Spleen (tissue), 11 donors: ENCODE measurements around the gene TIMP2. TPM values are rescaled to one million over a fixed set of nuclear protein-coding genes. Genes with fewer than 3 reads are reported as not detected.

Source experiments
- DNase-seq: peaks from one replicate; pipeline ENCODE4 v3.0.0-alpha.2; 2020
- H3K27ac ChIP-seq, 8 donors: fragments of 200-600 bp; sonication (generic) in 7 of 8; 1 replicate in 4 of 8; 2 replicates in 4 of 8; pipeline versions ENCODE4 v1.5.0 to v1.8.0; 2016 to 2021; ENCODE audit warnings: inconsistent platforms in 4 of 8, mild to moderate bottlenecking in 4 of 8, moderate library complexity in 1 of 8
- H3K27me3 ChIP-seq, 7 donors: fragments of 200-600 bp; sonication (generic) in 6 of 7; replicated peaks in 1 of 7; 1 replicate in 4 of 7; 2 replicates in 3 of 7; pipeline versions ENCODE4 v1.5.0 to v1.8.0; 2016 to 2021; ENCODE audit warnings: inconsistent platforms in 3 of 7, mild to moderate bottlenecking in 1 of 7
- H3K36me3 ChIP-seq, 6 donors: fragments of 200-600 bp; sonication (generic) in 5 of 6; 1 replicate in 4 of 6; 2 replicates in 2 of 6; pipeline versions ENCODE4 v1.5.0 to v1.8.0; 2016 to 2021; ENCODE audit warnings: inconsistent platforms in 2 of 6
- H3K4me1 ChIP-seq, 6 donors: fragments of 200-600 bp; sonication (generic) in 5 of 6; 1 replicate in 3 of 6; 2 replicates in 3 of 6; pipeline versions ENCODE4 v1.5.0 to v1.8.0; 2016 to 2021; ENCODE audit warnings: inconsistent platforms in 3 of 6
- H3K4me3 ChIP-seq, 8 donors: fragments of 200-600 bp; sonication (generic) in 7 of 8; 1 replicate in 4 of 8; 2 replicates in 4 of 8; pipeline versions ENCODE4 v1.5.0 to v1.8.0; 2016 to 2021; ENCODE audit warnings: inconsistent platforms in 4 of 8, mild to moderate bottlenecking in 4 of 8, moderate library complexity in 2 of 8
- H3K9me3 ChIP-seq, 8 donors: fragments of 200-600 bp; sonication (generic) in 7 of 8; 1 replicate in 4 of 8; 2 replicates in 4 of 8; pipeline versions ENCODE4 v1.5.0 to v1.8.0; 2016 to 2021; ENCODE audit warnings: inconsistent platforms in 4 of 8
- POLR2A ChIP-seq, 3 donors: fragments of 450-650 bp; IDR thresholded peaks; one replicate each; pipeline ENCODE4 v1.5.1; 2017; ENCODE audit warnings: antibody characterized with exemption in 3 of 3, mild to moderate bottlenecking in 1 of 3
- POLR2AphosphoS5 ChIP-seq, 3 donors: sonication (generic); formaldehyde crosslinking; IDR thresholded peaks; one replicate each; pipeline ENCODE4 v1.5.1; 2017; ENCODE audit warnings: antibody characterized with exemption in 3 of 3
- WGBS, 5 donors: extraction: QIAGEN DNeasy Blood & Tissue Kit in 3 of 5; methylation state at CpG; one replicate each; pipeline versions ENCODE4 v1.1.5 to v1.1.7; 2013 to 2018; 5-methylcytosine and 5-hydroxymethylcytosine counted together
- intact Hi-C: fragments of 100-400 bp; cut with DNase I; formaldehyde crosslinking; loops from one replicate; pipeline ENCODE4 v1.15.0; 2023; ENCODE audit warnings: low total_unique reads
- polyA plus RNA-seq, 3 donors: library from polyadenylated mRNA; stranded (reverse); fragments of 200-250 nt; gene quantifications; one replicate each; pipeline ENCODE4 v1.2.1, GENCODE V29; 2013
- total RNA-seq, 7 donors: library from RNA; depleted of rRNA in 3 of 7; stranded (reverse); fragments of >200 nt in 3 of 7; fragmentation: NEBNext Ultra II Directional in 4 of 7; extraction: Animal tissue kit (Norgen Biotek cat#: 25700) in 4 of 7; gene quantifications; one replicate each; pipeline versions ENCODE4 v1.1.0 to v1.2.1, GENCODE V29; 2016 to 2021
- TF ChIP-seq, protein P1 (sequence below), 11 experiments: fragments of 200-600 bp in 7 of 11; fragments of 450-650 bp in 4 of 11; sonication (generic) in 4 of 11; IDR thresholded peaks in 8 of 11; conservative IDR thresholded peaks in 3 of 11; 1 replicate in 7 of 11; 2 replicates in 4 of 11; pipeline versions ENCODE4 v1.4.0 to v1.8.0; 2016 to 2021; ENCODE audit warnings: antibody characterized with exemption in 11 of 11, inconsistent platforms in 4 of 11, mild to moderate bottlenecking in 1 of 11
- donor health status: healthy with polysubstance abuse.
- donor health status: DM: no; HTN: no; CAD: no; lungs with moderate emphysema.
- donor health status: DM: no; HTN: no; CAD: no.
- donor health status: Bipolar disorder and iron deficiency.
- donor health status: healthy.
- donor health status: DM: no; HTN: no; CAD: no.
- donor health status: DM: yes; HTN: yes; CAD: no.

TIMP2 gene
- total and polyA plus RNA-seq, 10 donors = 16.3 to 333 (median 181) TPM

DNA sequence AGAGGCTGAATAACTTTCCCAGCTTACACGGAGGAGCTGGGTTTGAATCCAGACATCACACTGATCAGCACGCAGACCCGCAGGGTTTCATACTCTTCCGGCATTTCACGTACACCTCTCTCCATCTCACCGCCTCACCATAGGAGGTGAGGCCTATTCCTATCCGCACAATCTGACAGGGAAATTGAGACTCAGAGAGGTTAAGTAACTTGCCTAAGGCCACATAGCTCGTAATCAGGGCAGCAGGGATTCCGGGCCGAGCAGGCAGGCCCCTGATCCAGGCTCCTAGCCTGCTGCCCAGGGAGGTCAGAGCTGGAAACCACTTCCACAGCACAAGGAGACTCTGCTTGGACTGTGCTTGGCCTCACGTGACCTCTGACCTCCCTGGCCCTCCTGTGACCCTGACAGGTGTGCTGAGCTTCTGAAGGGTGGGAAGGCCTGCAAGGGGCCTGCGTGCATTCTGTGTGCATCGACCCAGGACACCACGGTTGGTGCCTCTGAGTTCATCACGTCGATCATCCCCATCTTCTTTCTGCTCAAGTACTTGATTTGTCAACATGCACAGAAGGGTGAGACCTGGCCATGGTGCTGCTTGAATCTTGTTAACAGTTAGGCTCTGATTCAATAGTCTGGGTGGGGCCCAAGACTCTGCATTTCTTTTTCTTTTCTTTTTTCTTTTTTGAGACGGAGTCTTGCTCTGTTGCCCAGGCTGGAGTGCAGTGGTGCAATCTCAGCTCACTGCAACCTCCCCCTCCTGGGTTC, 26.9 kb downstream of the TIMP2 start:
- H3K27me3 ChIP-seq = no peaks in the 10 kb centered on the region
- 74 to 83% (median 81%) methylated on average over 17 of the region's 17 CpGs for WGBS, 5 donors
- peaks cover 0 to 63% (median 2%) of the 10 kb centered on the region in 6 donors for H3K36me3 ChIP-seq
- H3K4me3 ChIP-seq = no peak overlapping the region
- TF ChIP-seq, protein P1, sequence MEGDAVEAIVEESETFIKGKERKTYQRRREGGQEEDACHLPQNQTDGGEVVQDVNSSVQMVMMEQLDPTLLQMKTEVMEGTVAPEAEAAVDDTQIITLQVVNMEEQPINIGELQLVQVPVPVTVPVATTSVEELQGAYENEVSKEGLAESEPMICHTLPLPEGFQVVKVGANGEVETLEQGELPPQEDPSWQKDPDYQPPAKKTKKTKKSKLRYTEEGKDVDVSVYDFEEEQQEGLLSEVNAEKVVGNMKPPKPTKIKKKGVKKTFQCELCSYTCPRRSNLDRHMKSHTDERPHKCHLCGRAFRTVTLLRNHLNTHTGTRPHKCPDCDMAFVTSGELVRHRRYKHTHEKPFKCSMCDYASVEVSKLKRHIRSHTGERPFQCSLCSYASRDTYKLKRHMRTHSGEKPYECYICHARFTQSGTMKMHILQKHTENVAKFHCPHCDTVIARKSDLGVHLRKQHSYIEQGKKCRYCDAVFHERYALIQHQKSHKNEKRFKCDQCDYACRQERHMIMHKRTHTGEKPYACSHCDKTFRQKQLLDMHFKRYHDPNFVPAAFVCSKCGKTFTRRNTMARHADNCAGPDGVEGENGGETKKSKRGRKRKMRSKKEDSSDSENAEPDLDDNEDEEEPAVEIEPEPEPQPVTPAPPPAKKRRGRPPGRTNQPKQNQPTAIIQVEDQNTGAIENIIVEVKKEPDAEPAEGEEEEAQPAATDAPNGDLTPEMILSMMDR (IDR thresholded peaks at IDR 0.05 in 8 of 11, conservative IDR thresholded peaks at IDR 0.05 in 3 of 11) = no peak
- TF ChIP-seq POLR2AphosphoS5 (IDR thresholded peaks at IDR 0.05) = no peak
- TF ChIP-seq POLR2A (IDR thresholded peaks at IDR 0.05) = no peak
- H3K4me1 ChIP-seq = peaks cover 6 to 77% (median 54%) of the 10 kb centered on the region in 6 donors
- H3K9me3 ChIP-seq = no peaks in the 10 kb centered on the region
- peak overlapping the region in 3 of 8 donors; percentile 69 to 74 (median 73) for H3K27ac ChIP-seq
- intact Hi-C loops = no loop called here
- DNase-seq = no peak

DNA sequence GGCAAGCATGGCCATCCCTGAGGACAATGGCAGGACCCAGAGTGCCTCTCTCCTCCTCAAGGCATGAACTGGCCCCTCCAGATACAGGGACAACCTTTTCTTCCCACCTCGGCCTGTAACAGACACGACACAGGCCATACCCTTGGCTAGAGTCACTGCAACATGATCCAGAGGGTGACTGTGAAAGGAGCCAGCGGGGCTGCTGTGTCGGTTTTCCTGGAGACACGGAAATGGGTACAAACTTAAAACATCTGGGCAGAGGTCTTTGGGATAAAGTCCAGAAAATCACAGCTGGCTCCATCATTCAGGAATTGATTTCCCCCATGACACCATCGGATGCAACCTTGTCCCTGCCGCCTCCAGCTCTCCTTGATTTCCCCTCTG, 27.5 kb downstream of the TIMP2 start:
- no peaks in the 10 kb centered on the region for H3K27me3 ChIP-seq
- DNase-seq = no peak
- TF ChIP-seq POLR2A (IDR thresholded peaks at IDR 0.05) = no peak
- peaks cover 8 to 77% (median 54%) of the 10 kb centered on the region in 6 donors for H3K4me1 ChIP-seq
- H3K27ac ChIP-seq = peak overlapping the region in 4 of 8 donors; percentile 48 to 74 (median 71)
- intact Hi-C loops = no loop called here
- no peaks in the 10 kb centered on the region for H3K9me3 ChIP-seq
- H3K36me3 ChIP-seq = peaks cover 0 to 57% (median 1%) of the 10 kb centered on the region in 6 donors
- 69 to 87% (median 79%) methylated on average over 6 to 7 of the region's 7 CpGs for WGBS, 5 donors
- no peak overlapping the region for H3K4me3 ChIP-seq

DNA sequence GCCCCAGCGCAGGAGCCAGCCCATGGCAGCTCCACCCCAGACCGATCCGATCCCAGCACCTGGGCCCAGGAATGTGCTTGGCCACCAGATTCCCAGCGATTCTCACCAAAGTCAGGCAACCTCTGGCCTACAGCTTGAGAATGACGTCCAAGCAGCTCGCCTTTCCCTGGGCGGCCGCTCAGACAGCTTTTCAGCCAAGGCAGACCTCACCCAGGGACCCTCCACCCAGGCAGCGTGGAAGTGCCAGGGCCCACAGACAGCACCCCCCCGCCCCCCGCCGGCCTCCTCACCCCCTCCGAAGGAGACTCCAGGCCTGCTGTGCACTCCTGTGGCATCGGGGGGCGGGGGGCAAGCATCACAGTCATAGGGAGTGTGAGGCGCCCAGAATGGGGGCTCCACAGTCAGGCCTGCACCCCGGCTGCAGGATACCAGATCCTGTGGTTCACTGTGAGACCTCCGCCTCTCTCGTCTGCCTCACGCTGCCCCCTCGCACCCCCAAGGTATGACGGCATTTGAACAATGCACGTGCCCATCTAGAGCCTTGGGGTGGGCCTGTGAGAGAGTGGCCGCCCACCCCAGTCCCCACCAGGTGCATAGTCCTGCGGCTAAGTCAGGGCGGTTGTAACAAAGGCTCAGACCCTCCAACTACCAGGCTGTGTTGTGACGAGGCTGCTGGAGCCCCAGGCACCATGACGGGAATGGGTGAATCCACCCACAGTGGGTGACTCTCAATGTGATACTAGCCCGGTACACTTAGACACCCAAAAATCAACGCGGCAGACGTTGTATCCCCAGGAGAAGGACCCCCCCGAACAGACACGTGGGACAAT, 28.1 kb downstream of the TIMP2 start:
- TF ChIP-seq POLR2AphosphoS5 (IDR thresholded peaks at IDR 0.05) = no peak
- TF ChIP-seq POLR2A (IDR thresholded peaks at IDR 0.05) = no peak
- TF ChIP-seq, protein P1 (IDR thresholded peaks at IDR 0.05 in 8 of 11, conservative IDR thresholded peaks at IDR 0.05 in 3 of 11) = no peak
- H3K4me3 ChIP-seq = no peak overlapping the region
- H3K4me1 ChIP-seq = peaks cover 10 to 82% (median 59%) of the 10 kb centered on the region in 6 donors
- no peaks in the 10 kb centered on the region for H3K9me3 ChIP-seq
- no peaks in the 10 kb centered on the region for H3K27me3 ChIP-seq
- DNase-seq = no peak
- 85 to 92% (median 90%) methylated on average over 17 to 34 of the region's 34 CpGs for WGBS, 5 donors
- H3K36me3 ChIP-seq = peaks cover 0 to 53% (median 1%) of the 10 kb centered on the region in 6 donors
- intact Hi-C loops = no loop called here
- H3K27ac ChIP-seq = peak overlapping the region in 6 of 8 donors; percentile 48 to 74 (median 66)

DNA sequence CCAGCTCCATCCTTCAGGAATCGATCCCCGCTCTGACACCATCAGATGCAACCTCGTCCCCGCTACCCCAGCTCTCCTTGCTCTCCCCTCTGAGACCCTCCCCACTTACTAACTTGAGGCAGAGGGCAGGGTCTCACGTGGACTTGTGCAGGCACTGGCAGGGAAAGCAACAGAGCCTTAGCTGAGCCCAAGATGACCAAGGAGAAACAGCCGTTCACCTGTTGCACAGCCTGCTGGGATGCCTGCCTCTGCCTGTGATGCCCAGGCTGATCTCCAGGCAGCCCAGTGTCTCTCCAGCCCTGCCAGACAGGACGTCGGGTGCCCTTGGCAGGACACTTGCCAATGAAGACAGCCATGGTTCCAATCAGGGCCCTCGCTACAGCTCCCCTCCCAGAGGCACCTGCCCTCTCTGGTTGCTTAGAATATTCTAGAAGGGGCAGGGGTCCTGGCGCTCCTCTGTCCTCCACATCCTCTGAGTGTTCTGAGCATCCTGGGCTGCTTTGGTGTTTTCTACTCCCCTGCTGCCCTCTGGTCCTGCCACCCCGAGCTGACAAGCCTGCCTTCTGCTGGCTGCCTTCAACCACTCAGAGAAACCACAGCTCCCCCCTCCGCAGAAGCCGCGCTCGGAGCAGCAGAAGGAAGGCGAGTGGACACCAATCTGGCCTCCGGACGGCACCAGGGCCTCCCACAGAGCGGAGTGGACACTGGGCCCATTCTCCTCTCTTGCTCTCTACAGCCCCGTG, 28.9 kb downstream of the TIMP2 start:
- no peak for TF ChIP-seq POLR2A (IDR thresholded peaks at IDR 0.05)
- peak in 2 of 3 donors; percentile 18 to 30 for TF ChIP-seq POLR2AphosphoS5 (IDR thresholded peaks at IDR 0.05)
- TF ChIP-seq, protein P1 (IDR thresholded peaks at IDR 0.05 in 8 of 11, conservative IDR thresholded peaks at IDR 0.05 in 3 of 11) = no peak
- peaks cover 15 to 90% (median 67%) of the 10 kb centered on the region in 6 donors for H3K4me1 ChIP-seq
- no peak overlapping the region for H3K4me3 ChIP-seq
- no peaks in the 10 kb centered on the region for H3K27me3 ChIP-seq
- H3K36me3 ChIP-seq = peaks cover 0 to 49% (median 1%) of the 10 kb centered on the region in 6 donors
- intact Hi-C loops = no loop called here
- 66 to 85% (median 79%) methylated on average over 14 to 20 of the region's 20 CpGs for WGBS, 5 donors
- no peaks in the 10 kb centered on the region for H3K9me3 ChIP-seq
- H3K27ac ChIP-seq = peak overlapping the region in 6 of 8 donors; percentile 48 to 74 (median 66)
- no peak for DNase-seq
